ENCODE data around the gene HEPN1. TPM values are rescaled to one million over a fixed set of nuclear protein-coding genes. Genes with fewer than 3 reads are reported as not detected.
A peak's percentile ranks its signal among the peaks of the same experiment; 100 is the strongest.

Gene HEPN1
- total and polyA plus RNA-seq, 9 of the 15 experiments (the other 6 are each of a cell fraction or from before 2014, with no cell fraction given), result not detected

DNA sequence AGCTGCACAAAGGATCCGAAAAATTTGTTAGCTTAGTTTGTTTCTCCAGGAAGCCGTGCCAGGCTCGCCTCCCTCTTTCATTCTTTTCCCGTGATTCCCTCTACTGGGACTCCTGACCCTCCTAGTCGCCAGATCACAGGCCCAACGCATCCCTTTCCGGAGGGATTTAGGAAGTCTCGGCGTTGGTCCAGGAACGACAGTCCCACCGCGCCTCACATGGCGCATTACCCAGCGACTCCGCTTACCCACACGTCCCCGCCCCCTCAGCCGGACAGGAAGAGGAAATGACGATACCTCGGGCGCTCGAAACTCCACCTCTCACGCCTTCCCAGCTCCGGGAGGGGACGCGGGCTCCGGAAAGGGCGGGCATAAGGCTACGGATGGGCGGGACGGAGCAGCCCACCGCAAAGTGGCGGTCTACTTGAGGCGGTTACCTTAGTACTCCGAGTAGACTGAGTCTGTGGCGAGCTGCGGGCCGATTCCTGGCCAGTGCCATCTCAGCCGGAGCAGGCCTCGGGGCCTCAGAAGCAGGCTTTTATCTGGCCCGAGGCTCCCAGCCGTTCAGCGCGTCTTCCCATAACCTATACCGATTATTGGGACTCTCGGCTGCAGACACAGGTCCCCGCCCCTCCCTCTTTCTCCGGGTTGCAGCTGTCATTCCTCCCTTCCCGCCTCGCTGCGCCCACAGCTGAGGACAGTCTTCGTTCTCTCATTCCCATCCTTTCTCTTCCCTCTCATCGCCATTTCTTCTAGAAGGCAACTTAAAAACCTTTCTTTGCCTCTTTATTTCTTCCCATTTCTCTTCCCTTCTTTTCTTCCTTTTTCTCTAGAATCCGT is 34.9 kb downstream of the HEPN1 start, which contains the start of gene CCDC15 (continued):
- TF ChIP-seq, protein P1, sequence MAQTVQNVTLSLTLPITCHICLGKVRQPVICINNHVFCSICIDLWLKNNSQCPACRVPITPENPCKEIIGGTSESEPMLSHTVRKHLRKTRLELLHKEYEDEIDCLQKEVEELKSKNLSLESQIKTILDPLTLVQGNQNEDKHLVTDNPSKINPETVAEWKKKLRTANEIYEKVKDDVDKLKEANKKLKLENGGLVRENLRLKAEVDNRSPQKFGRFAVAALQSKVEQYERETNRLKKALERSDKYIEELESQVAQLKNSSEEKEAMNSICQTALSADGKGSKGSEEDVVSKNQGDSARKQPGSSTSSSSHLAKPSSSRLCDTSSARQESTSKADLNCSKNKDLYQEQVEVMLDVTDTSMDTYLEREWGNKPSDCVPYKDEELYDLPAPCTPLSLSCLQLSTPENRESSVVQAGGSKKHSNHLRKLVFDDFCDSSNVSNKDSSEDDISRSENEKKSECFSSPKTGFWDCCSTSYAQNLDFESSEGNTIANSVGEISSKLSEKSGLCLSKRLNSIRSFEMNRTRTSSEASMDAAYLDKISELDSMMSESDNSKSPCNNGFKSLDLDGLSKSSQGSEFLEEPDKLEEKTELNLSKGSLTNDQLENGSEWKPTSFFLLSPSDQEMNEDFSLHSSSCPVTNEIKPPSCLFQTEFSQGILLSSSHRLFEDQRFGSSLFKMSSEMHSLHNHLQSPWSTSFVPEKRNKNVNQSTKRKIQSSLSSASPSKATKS (CRISPR knock-in tag; IDR thresholded peaks at IDR 0.05), result no peak
- TF ChIP-seq, protein P2, sequence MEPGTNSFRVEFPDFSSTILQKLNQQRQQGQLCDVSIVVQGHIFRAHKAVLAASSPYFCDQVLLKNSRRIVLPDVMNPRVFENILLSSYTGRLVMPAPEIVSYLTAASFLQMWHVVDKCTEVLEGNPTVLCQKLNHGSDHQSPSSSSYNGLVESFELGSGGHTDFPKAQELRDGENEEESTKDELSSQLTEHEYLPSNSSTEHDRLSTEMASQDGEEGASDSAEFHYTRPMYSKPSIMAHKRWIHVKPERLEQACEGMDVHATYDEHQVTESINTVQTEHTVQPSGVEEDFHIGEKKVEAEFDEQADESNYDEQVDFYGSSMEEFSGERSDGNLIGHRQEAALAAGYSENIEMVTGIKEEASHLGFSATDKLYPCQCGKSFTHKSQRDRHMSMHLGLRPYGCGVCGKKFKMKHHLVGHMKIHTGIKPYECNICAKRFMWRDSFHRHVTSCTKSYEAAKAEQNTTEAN (CRISPR knock-in tag; IDR thresholded peaks at IDR 0.05), result no peak
- no peak for TF ChIP-seq FUS (optimal IDR thresholded peaks at IDR 0.05; ENCODE audit: low read depth, low read length)
- TF ChIP-seq, protein P3, sequence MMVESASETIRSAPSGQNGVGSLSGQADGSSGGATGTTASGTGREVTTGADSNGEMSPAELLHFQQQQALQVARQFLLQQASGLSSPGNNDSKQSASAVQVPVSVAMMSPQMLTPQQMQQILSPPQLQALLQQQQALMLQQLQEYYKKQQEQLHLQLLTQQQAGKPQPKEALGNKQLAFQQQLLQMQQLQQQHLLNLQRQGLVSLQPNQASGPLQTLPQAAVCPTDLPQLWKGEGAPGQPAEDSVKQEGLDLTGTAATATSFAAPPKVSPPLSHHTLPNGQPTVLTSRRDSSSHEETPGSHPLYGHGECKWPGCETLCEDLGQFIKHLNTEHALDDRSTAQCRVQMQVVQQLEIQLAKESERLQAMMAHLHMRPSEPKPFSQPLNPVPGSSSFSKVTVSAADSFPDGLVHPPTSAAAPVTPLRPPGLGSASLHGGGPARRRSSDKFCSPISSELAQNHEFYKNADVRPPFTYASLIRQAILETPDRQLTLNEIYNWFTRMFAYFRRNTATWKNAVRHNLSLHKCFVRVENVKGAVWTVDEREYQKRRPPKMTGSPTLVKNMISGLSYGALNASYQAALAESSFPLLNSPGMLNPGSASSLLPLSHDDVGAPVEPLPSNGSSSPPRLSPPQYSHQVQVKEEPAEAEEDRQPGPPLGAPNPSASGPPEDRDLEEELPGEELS (CRISPR knock-in tag; IDR thresholded peaks at IDR 0.05; ENCODE audit: borderline replicate concordance), result no peak
- no peak for TF ChIP-seq ZNF75A (CRISPR knock-in tag; IDR thresholded peaks at IDR 0.05)
- no peak for TF ChIP-seq CBFA2T2 (conservative IDR thresholded peaks at IDR 0.05)
- TF ChIP-seq OTX1 (CRISPR knock-in tag; IDR thresholded peaks at IDR 0.05), result 0 out of 2 replicates have a peak, but pooled peaks have one; percentile 19
- no peak for TF ChIP-seq TCF7L2 (IDR thresholded peaks at IDR 0.05; ENCODE audit: low read depth, low read length)
- TF ChIP-seq, protein P4, sequence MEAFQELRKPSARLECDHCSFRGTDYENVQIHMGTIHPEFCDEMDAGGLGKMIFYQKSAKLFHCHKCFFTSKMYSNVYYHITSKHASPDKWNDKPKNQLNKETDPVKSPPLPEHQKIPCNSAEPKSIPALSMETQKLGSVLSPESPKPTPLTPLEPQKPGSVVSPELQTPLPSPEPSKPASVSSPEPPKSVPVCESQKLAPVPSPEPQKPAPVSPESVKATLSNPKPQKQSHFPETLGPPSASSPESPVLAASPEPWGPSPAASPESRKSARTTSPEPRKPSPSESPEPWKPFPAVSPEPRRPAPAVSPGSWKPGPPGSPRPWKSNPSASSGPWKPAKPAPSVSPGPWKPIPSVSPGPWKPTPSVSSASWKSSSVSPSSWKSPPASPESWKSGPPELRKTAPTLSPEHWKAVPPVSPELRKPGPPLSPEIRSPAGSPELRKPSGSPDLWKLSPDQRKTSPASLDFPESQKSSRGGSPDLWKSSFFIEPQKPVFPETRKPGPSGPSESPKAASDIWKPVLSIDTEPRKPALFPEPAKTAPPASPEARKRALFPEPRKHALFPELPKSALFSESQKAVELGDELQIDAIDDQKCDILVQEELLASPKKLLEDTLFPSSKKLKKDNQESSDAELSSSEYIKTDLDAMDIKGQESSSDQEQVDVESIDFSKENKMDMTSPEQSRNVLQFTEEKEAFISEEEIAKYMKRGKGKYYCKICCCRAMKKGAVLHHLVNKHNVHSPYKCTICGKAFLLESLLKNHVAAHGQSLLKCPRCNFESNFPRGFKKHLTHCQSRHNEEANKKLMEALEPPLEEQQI (IDR thresholded peaks at IDR 0.05), result no peak
- TF ChIP-seq, protein P5, sequence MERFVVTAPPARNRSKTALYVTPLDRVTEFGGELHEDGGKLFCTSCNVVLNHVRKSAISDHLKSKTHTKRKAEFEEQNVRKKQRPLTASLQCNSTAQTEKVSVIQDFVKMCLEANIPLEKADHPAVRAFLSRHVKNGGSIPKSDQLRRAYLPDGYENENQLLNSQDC (CRISPR knock-in tag; IDR thresholded peaks at IDR 0.05), result no peak
- peak; percentile 65; the same call in 1 of the 2 replicates for TF ChIP-seq TAF7 (tag; IDR thresholded peaks at IDR 0.05)
- TF ChIP-seq TGIF2 (CRISPR knock-in tag; IDR thresholded peaks at IDR 0.05), result no peak
- TF ChIP-seq, protein P6, sequence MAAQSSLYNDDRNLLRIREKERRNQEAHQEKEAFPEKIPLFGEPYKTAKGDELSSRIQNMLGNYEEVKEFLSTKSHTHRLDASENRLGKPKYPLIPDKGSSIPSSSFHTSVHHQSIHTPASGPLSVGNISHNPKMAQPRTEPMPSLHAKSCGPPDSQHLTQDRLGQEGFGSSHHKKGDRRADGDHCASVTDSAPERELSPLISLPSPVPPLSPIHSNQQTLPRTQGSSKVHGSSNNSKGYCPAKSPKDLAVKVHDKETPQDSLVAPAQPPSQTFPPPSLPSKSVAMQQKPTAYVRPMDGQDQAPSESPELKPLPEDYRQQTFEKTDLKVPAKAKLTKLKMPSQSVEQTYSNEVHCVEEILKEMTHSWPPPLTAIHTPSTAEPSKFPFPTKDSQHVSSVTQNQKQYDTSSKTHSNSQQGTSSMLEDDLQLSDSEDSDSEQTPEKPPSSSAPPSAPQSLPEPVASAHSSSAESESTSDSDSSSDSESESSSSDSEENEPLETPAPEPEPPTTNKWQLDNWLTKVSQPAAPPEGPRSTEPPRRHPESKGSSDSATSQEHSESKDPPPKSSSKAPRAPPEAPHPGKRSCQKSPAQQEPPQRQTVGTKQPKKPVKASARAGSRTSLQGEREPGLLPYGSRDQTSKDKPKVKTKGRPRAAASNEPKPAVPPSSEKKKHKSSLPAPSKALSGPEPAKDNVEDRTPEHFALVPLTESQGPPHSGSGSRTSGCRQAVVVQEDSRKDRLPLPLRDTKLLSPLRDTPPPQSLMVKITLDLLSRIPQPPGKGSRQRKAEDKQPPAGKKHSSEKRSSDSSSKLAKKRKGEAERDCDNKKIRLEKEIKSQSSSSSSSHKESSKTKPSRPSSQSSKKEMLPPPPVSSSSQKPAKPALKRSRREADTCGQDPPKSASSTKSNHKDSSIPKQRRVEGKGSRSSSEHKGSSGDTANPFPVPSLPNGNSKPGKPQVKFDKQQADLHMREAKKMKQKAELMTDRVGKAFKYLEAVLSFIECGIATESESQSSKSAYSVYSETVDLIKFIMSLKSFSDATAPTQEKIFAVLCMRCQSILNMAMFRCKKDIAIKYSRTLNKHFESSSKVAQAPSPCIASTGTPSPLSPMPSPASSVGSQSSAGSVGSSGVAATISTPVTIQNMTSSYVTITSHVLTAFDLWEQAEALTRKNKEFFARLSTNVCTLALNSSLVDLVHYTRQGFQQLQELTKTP (IDR thresholded peaks at IDR 0.05; ENCODE audit: low read depth in 1 of 2, partially characterized antibody in 2 of 2), result no peak
- peak; percentile 64; the same call in 1 of the 2 replicates for TF ChIP-seq NFRKB (IDR thresholded peaks at IDR 0.05; ENCODE audit: low read depth)

All from K562 (cell line).